Suprapubic skin (tissue), 4 donors: ENCODE measurements around the gene ABCD2. TPM values are rescaled to one million over a fixed set of nuclear protein-coding genes. Genes with fewer than 3 reads are reported as not detected.

Experiments used
- DNase-seq, 2 donors: peaks; one replicate each; pipeline ENCODE4 v3.0.0-alpha.2; 2019; ENCODE audit warnings: low spot score in 2 of 2
- H3K27ac ChIP-seq: fragments of 200-600 bp; sonication (generic); one replicate; pipeline ENCODE4 v1.5.1; 2019
- H3K27me3 ChIP-seq: fragments of 200-600 bp; sonication (generic); one replicate; pipeline ENCODE4 v1.5.1; 2019
- H3K36me3 ChIP-seq: fragments of 200-600 bp; sonication (generic); one replicate; pipeline ENCODE4 v1.5.1; 2019
- H3K4me1 ChIP-seq: fragments of 200-600 bp; sonication (generic); one replicate; pipeline ENCODE4 v1.5.1; 2019
- H3K4me3 ChIP-seq: fragments of 200-600 bp; sonication (generic); one replicate; pipeline ENCODE4 v1.5.1; 2019; ENCODE audit warnings: mild to moderate bottlenecking
- H3K9me3 ChIP-seq: fragments of 200-600 bp; sonication (generic); one replicate; pipeline ENCODE4 v1.5.1; 2019
- CTCF ChIP-seq, 2 donors: fragments of 200-600 bp in 1 of 2; fragments of 450-650 bp in 1 of 2; sonication (generic) in 1 of 2; IDR thresholded peaks; one replicate each; pipeline ENCODE4 v1.5.1; 2016 to 2019; ENCODE audit warnings: antibody characterized with exemption in 2 of 2, mild to moderate bottlenecking in 1 of 2, moderate library complexity in 1 of 2
- EP300 ChIP-seq: sonication (generic); formaldehyde crosslinking; IDR thresholded peaks from one replicate; pipeline ENCODE4 v1.6.1; 2017; ENCODE audit warnings: antibody characterized with exemption
- POLR2A ChIP-seq, 2 donors: fragments of 450-650 bp; IDR thresholded peaks; one replicate each; pipeline ENCODE4 v1.6.1; 2017; ENCODE audit warnings: antibody characterized with exemption in 2 of 2, mild to moderate bottlenecking in 2 of 2, moderate library complexity in 2 of 2
- POLR2AphosphoS5 ChIP-seq, 3 donors: sonication (generic); formaldehyde crosslinking; IDR thresholded peaks; one replicate each; pipeline ENCODE4 v1.6.1; 2017; ENCODE audit warnings: antibody characterized with exemption in 3 of 3
- WGBS: methylation state at CpG from one replicate; pipeline ENCODE4 v1.1.5; 2018; 5-methylcytosine and 5-hydroxymethylcytosine counted together
- total RNA-seq, 4 donors: library from RNA; depleted of rRNA; stranded (reverse); fragments of >200 nt; gene quantifications; one replicate each; pipeline ENCODE4 v1.1.0, GENCODE V29; 2016

Gene ABCD2
- total RNA-seq, 4 donors from 2014 or later: 0.08 to 0.72 (median 0.22) TPM

DNA sequence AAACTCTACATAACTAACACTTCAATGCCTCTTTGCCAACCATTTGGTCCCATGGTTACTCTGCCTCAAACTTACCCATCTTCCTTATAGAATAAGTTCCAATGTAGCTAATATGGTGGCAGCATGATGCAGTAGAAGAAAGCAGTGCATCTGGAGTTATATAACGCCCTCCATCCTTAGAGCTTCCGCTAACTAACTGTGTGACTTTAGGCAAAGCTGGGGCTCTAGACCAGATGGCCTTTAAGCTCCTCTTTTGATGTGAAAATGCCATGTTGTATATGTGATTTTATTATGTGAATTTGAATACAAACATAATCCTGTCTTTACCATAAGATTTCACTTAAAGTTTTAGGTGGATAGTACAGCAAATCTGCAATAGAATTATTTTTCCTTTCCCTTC is 6.1 kb downstream of the ABCD2 start:
- Histone ChIP-seq H3K4me1 (no peaks in the 10 kb centered on the region), H3K9me3 (no peaks in the 10 kb centered on the region), H3K36me3 (no peaks in the 10 kb centered on the region), H3K27ac (no peak overlapping the region), H3K27me3 (no peaks in the 10 kb centered on the region), H3K4me3 (no peak overlapping the region)
- no peak for DNase-seq
- no peak for TF ChIP-seq CTCF (IDR thresholded peaks at IDR 0.05)
- TF ChIP-seq POLR2AphosphoS5 (IDR thresholded peaks at IDR 0.05): no peak
- no peak for TF ChIP-seq POLR2A (IDR thresholded peaks at IDR 0.05)
- TF ChIP-seq EP300: no peak
- 95% methylated on average over 2 of the region's 2 CpGs for WGBS

DNA sequence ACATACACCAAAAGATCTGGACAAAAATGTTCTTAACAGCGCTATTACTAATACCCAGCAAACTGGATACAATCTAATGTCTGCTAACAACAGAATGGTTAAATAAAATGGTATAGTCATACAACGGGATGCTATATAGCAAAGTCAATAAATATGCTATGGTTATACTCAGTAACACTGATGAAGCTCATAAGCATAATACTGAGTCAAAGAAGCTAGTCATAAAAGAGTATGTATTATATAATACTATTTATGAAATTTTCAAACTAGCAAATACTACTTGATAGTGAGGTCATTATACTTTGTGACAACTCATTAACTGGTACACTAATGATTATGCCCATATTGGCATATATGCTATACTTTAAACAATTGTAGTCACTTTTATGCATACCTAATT is 7.4 kb downstream of the ABCD2 start:
- 73% methylated on average over 2 of the region's 2 CpGs for WGBS

DNA sequence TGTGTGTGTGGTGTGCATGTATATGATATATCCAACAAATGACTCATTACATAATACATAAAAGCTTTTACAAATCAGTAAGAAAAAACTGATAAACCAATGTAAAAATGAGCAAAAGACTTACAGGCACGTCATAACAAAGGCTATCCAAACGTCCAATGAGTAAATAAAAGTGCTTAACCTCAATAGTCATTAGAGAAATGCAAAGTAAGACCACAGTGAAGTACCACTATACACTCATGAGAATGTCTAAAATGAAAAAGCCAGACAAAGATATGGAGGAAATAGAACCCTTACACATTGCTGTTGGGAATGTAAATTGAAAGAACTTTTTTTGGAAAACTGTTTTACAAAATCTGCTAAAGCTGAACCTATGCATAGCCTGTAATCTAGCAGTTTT is 7.8 kb downstream of the ABCD2 start:
- no peaks in the 10 kb centered on the region for H3K36me3 ChIP-seq

More for the DNA sequence above, 7.4 kb downstream of the ABCD2 start:
- no peak for TF ChIP-seq CTCF (IDR thresholded peaks at IDR 0.05)
- no peak for TF ChIP-seq POLR2AphosphoS5 (IDR thresholded peaks at IDR 0.05)
- no peak for TF ChIP-seq POLR2A (IDR thresholded peaks at IDR 0.05)
- TF ChIP-seq EP300: no peak
- Histone ChIP-seq H3K27me3 (no peaks in the 10 kb centered on the region), H3K4me1 (no peaks in the 10 kb centered on the region), H3K36me3 (no peaks in the 10 kb centered on the region), H3K27ac (no peak overlapping the region), H3K4me3 (no peak overlapping the region), H3K9me3 (no peaks in the 10 kb centered on the region)
- DNase-seq: no peak

DNA sequence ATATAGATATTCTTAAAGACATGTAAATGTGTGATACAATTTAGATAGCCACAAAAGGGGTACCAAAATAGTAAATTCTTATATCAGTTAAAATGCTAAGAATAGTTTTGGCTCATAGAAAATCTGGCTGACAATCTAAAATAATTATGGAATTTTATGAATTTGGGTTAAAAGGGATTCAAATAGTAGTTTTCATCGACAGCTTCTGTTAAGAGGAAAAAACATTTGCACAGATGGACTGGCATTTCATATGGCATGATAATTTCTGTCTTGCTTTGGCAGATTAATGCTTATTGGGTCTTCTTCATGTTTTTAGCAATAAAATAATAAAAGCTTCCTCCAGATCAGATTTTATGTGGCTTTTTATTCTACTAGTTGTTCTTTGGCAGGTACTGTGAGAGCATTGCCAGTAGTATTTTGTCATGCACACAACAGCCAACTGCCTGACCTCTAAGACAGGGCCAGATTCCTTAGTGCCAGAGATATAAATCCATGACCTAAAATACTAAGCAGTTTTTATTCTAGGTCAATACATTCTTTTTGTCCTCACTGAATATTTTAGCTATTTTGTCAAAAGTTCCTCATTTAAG is 9.1 kb downstream of the ABCD2 start:
- 64% methylated on average over 1 of the region's 1 CpG for WGBS
- H3K4me1 ChIP-seq: no peaks in the 10 kb centered on the region
- H3K27me3 ChIP-seq: no peaks in the 10 kb centered on the region
- H3K36me3 ChIP-seq: no peaks in the 10 kb centered on the region
- H3K27ac ChIP-seq: no peak overlapping the region
- DNase-seq: no peak
- H3K4me3 ChIP-seq: no peak overlapping the region
- TF ChIP-seq POLR2AphosphoS5 (IDR thresholded peaks at IDR 0.05): no peak
- TF ChIP-seq EP300: no peak
- no peak for TF ChIP-seq POLR2A (IDR thresholded peaks at IDR 0.05)
- no peak for TF ChIP-seq CTCF (IDR thresholded peaks at IDR 0.05)
- H3K9me3 ChIP-seq: no peaks in the 10 kb centered on the region

More for the DNA sequence above, 7.8 kb downstream of the ABCD2 start:
- Histone ChIP-seq H3K27me3 (no peaks in the 10 kb centered on the region), H3K4me1 (no peaks in the 10 kb centered on the region), H3K9me3 (no peaks in the 10 kb centered on the region), H3K27ac (no peak overlapping the region), H3K4me3 (no peak overlapping the region)
- DNase-seq: no peak
- WGBS: 70% methylated on average over 2 of the region's 2 CpGs
- no peak for TF ChIP-seq POLR2A (IDR thresholded peaks at IDR 0.05)
- no peak for TF ChIP-seq CTCF (IDR thresholded peaks at IDR 0.05)
- no peak for TF ChIP-seq EP300
- TF ChIP-seq POLR2AphosphoS5 (IDR thresholded peaks at IDR 0.05): no peak

DNA sequence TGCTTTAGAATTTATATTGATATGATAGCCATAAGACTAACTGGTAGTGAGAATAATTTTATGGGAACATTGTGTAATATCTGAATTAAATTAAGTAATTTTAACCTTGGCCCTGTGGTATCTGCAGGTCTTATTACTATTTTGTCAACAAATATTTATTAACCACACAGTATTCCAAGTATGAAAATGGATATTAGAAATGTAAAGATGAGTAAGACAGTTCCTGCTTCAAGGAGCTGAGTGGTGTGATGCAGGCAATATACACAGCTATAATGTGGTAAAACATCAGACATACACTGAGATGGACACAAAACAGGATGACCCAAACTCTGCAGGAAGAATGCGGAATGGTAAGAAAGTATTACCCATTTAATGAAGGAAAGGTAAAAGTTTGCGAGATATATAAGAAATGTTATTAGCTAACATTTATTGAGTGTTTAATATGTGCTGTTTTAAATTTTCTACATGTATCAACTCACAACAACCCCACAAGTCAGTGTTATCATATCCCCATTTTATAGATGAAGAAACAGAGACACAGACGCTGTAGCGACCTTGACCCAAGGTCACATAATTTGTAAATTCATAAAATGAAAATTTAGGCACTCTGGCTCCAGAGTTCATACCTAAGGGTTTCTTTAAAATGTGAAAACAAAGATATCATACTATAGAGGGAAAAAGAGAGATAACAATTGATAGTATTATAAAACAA is 12.7 kb downstream of the ABCD2 start:
- TF ChIP-seq EP300 (no peak), POLR2AphosphoS5 (IDR thresholded peaks at IDR 0.05) (no peak), CTCF (IDR thresholded peaks at IDR 0.05) (no peak)
- no peaks in the 10 kb centered on the region for H3K36me3 ChIP-seq

More for the DNA sequence above, 12.7 kb downstream of the ABCD2 start:
- no peaks in the 10 kb centered on the region for H3K9me3 ChIP-seq
- no peaks in the 10 kb centered on the region for H3K27me3 ChIP-seq
- H3K27ac ChIP-seq: no peak overlapping the region
- no peak for DNase-seq
- H3K4me1 ChIP-seq: no peaks in the 10 kb centered on the region
- no peak overlapping the region for H3K4me3 ChIP-seq
- 91% methylated on average over 4 of the region's 4 CpGs for WGBS
